Measurements from ENCODE around the gene NGLY1.

The NGLY1 gene

GRCh38 chr3:25783661-25784512 is 644 bp upstream of the NGLY1 start:
- no peak for DNase-seq

- DNase-seq = no peak
Measured at GRCh38 chr3:25782636-25782937, 656 bp downstream of the NGLY1 start.

GRCh38 chr3:25781758-25782594 is 1.3 kb downstream of the NGLY1 start:
- no peak for DNase-seq

- DNase-seq = no peak
Measured at GRCh38 chr3:25781145-25781757, 2.0 kb downstream of the NGLY1 start.

- no peak for DNase-seq
Measured at GRCh38 chr3:25780618-25781017, 2.6 kb downstream of the NGLY1 start.

- no peak for DNase-seq
Measured at GRCh38 chr3:25775936-25776335, 7.3 kb downstream of the NGLY1 start.

- no peak for DNase-seq
Measured at GRCh38 chr3:25768851-25769250, 14.4 kb downstream of the NGLY1 start.

- DNase-seq = no peak
Measured at GRCh38 chr3:25751725-25752124, 31.5 kb downstream of the NGLY1 start.

GRCh38 chr3:25751048-25751447 is 32.2 kb downstream of the NGLY1 start:
- DNase-seq = no peak

- DNase-seq = no peak
Measured at GRCh38 chr3:25749031-25749581, 34.1 kb downstream of the NGLY1 start.

- DNase-seq = no peak
Measured at GRCh38 chr3:25748189-25748588, 35.1 kb downstream of the NGLY1 start.

GRCh38 chr3:25747033-25747432 is 36.2 kb downstream of the NGLY1 start:
- DNase-seq = no peak

GRCh38 chr3:25744470-25744869 is 38.8 kb downstream of the NGLY1 start:
- no peak for DNase-seq

- no peak for DNase-seq
Measured at GRCh38 chr3:25728101-25728500, 55.1 kb downstream of the NGLY1 start.

GRCh38 chr3:25727316-25727715 is 55.9 kb downstream of the NGLY1 start:
- no peak for DNase-seq

GRCh38 chr3:25725810-25726209 is 57.4 kb downstream of the NGLY1 start:
- no peak for DNase-seq

- DNase-seq = no peak
Measured at GRCh38 chr3:25724948-25725645, 58.1 kb downstream of the NGLY1 start.

- no peak for DNase-seq
Measured at GRCh38 chr3:25723802-25724201, 59.4 kb downstream of the NGLY1 start.

GRCh38 chr3:25719321-25719720 is 63.9 kb downstream of the NGLY1 start:
- DNase-seq = no peak

GRCh38 chr3:25713341-25713985 is 69.8 kb downstream of the NGLY1 start:
- DNase-seq = no peak

- DNase-seq = no peak
Measured at GRCh38 chr3:25711090-25711489, 72.2 kb downstream of the NGLY1 start.

- no peak for DNase-seq
Measured at GRCh38 chr3:25708036-25708435, 75.2 kb downstream of the NGLY1 start.

Data from NCI-H2171 (cell line).